GM18505 (cell line): ENCODE results near the gene MEI4.

ENCODE experiments used
- ATAC-seq: cut with Tn5 transposase; IDR thresholded peaks from one replicate; pipeline ENCODE4 v1.9.1; 2021; ENCODE audit not compliant: unreplicated experiment
- POLR2A ChIP-seq: IDR thresholded peaks from 4 replicates; pipeline ENCODE4 v1.6.1; 2011; ENCODE audit warnings: borderline replicate concordance; ENCODE audit not compliant: insufficient read depth, insufficient read length; ENCODE audit errors: extremely low read depth

MEI4 gene

GRCh38 chr6:77883851-77884250 lies 231.0 kb downstream of the MEI4 start:
- no peak for TF ChIP-seq POLR2A
- no peak for ATAC-seq

DNA sequence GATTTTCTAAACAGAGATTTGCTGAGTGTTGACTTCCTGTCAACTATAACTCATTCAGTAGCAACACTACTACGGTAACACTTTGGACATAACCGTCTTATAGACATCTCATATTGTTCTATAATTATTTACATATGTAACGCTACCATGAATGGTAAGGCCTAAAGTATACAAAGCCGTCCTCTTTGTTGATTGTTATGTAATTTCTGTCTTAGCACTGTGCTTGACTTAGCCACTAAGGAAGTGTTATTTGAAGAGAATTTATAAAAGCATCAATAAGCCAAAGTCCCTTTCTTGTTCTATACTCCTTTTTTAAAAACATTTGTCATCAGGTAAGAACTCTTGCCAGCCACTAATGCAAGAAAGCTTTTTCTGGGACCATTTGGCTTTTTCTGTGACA lies 240.6 kb downstream of the MEI4 start:
- no peak for TF ChIP-seq POLR2A
- ATAC-seq, result no peak

DNA sequence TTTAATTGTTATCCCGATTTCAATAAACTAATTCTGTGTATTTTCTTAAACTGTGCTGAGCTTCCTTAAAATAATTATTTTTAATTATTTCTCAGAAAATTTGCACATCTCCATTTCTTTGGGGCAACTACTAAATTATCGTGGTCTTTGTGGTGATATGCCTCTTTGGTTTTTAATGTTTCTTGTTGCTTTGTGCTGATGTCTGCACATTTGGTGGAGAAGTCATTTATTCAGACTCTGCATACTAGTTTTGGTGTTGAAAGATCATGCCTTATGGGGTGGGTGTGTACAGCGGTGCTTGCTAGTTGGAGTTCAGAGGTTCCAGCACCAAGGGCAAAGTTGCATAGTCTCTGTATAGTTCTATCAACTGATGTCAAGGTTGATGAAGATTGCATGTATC lies 253.2 kb downstream of the MEI4 start:
- ATAC-seq, result no peak
- TF ChIP-seq POLR2A, result no peak

DNA sequence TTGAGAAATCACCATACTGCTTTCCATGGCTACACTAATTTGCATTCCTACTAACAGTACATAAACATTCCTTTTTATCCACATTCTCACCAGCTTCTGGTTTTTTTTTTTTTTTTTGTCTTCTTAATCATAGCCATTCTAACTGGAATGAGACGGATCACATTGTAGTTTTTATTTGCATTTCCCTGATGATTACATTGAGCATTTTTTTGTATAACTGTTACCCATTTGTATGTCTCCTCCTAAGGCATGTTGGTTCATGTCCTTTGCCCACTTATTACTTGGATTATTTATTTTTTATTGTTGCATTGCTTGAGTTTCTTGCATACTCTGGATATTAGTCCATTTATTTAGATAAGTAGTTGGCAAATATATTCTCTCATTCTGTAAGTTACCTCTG lies 258.0 kb downstream of the MEI4 start:
- TF ChIP-seq POLR2A, result no peak
- no peak for ATAC-seq

DNA sequence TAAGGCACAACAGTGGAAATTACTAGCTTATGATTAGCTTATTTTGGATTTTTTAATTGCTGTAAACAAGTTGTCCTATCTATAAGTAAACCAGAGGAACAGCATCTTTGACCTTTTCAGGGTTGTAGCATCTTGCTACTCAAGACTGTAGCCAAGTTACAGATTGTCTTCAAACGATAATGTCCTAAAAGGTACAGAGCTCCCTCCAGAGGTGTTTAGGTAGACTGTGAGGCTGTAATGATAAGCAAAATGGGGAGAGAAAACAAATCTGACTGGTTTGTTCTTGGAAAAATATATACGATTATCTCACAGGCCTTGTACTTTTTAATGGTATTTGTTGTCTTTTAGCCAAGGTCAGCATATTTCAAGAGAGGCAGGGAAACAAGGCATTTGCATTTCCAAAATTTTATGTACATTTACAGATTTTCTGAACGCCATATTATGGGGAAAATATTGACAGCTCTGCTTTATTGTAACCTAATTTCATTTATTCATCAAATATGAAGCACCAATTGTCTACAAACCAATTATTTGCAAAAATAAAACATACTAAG lies 273.4 kb downstream of the MEI4 start:
- no peak for TF ChIP-seq POLR2A
- no peak for ATAC-seq

DNA sequence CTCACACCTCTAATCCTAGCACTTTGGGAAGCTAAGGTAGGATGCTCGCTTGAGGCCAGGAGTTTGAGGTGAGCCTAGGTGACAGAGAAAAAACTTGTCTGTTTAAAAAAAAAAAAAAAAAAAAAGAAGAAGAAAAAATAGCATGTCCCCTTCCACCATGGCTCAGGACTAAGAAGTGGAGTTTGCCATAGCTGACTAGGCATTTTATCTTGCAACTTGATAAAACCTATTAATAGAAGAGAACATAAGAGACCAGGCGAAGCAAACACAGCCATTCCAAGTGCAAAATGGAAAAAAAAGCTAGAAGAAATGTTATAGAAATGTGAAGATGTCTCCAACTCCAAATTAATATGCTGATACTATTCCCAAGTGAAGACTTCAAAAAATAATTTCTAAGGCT lies 277.5 kb downstream of the MEI4 start:
- no peak for TF ChIP-seq POLR2A
- ATAC-seq, result no peak

GRCh38 chr6:77930952-77931351 lies 278.1 kb downstream of the MEI4 start:
- TF ChIP-seq POLR2A, result no peak
- no peak for ATAC-seq

- ATAC-seq, result no peak
- TF ChIP-seq POLR2A, result no peak
These were observed 309.2 kb downstream of the MEI4 start for GRCh38 chr6:77962070-77962469.

DNA sequence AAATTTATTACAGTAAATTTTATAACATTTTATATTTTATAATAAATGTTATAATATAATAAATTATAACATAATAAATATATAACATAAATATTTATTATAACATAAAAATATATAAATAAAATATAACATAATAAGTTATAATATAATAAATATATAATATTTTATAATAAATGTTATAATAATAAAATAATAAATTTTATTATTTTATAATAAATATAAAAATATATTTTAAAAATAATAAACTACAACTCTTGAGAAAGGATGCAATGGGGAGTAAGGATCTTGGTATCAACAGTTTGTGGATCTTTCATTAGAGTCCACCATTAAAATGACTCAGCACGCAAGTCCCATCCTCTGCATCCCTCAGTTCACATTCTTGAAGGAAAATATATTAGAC lies 312.6 kb downstream of the MEI4 start:
- no peak for ATAC-seq
- no peak for TF ChIP-seq POLR2A

- no peak for TF ChIP-seq POLR2A
- ATAC-seq, result no peak
These were observed 319.5 kb downstream of the MEI4 start for GRCh38 chr6:77972334-77972733.
